ENCODE results near the gene CDC20B. TPM values are rescaled to one million over a fixed set of nuclear protein-coding genes. Genes with fewer than 3 reads are reported as not detected.

Gene CDC20B
- total RNA-seq, 3 donors from 2014 or later (not counting 1 experiment from before 2014, with no cell fraction given): not detected

DNA sequence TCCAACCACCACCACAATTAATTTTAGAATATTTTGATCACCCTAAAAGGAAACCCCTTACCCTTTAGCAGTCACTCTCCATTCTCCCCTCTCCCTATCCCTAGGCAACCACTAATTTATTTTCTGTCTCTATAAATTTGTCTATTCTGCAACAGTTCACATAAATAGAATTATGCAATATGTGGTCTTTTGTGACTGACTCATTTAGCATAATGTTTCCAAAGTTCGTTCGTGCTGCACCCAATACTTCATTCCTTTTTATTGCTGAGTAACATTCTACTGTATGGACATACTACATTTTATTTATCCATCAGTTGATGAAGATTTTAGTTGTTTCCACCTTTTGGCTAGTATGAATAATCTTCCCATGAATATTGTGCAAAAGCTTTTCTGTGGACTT is 18.2 kb upstream of the CDC20B start:
- ATAC-seq: no peak
- TF ChIP-seq, protein P1, sequence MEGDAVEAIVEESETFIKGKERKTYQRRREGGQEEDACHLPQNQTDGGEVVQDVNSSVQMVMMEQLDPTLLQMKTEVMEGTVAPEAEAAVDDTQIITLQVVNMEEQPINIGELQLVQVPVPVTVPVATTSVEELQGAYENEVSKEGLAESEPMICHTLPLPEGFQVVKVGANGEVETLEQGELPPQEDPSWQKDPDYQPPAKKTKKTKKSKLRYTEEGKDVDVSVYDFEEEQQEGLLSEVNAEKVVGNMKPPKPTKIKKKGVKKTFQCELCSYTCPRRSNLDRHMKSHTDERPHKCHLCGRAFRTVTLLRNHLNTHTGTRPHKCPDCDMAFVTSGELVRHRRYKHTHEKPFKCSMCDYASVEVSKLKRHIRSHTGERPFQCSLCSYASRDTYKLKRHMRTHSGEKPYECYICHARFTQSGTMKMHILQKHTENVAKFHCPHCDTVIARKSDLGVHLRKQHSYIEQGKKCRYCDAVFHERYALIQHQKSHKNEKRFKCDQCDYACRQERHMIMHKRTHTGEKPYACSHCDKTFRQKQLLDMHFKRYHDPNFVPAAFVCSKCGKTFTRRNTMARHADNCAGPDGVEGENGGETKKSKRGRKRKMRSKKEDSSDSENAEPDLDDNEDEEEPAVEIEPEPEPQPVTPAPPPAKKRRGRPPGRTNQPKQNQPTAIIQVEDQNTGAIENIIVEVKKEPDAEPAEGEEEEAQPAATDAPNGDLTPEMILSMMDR (IDR thresholded peaks at IDR 0.05): no peak
- Histone ChIP-seq H3K36me3 (ENCODE audit: control insufficient read depth, insufficient read depth, low read length) (no peaks in the 10 kb centered on the region), H3K4me1 (ENCODE audit: control insufficient read depth, insufficient read depth, low read length) (no peaks in the 10 kb centered on the region), H3K27me3 (ENCODE audit: control insufficient read depth, insufficient read depth, low read length) (peaks cover 35% of the 10 kb centered on the region), H3K4me3 (ENCODE audit: low read length) (no peak overlapping the region), H3K27ac (ENCODE audit: low read length) (no peak overlapping the region), H3K9me3 (ENCODE audit: control insufficient read depth, insufficient read depth, low read length) (no peaks in the 10 kb centered on the region)
- Mint-ChIP-seq H3K27me3 (ENCODE audit: low read depth in 2 of 2) (peaks cover 42 to 72% of the 10 kb centered on the region in 2 donors), H3K27ac (no peak overlapping the region), H3K4me1 (no peaks in the 10 kb centered on the region), H3K4me3 (no peak overlapping the region), H3K9me3 (no peaks in the 10 kb centered on the region), H3K36me3 (no peaks in the 10 kb centered on the region)
- WGBS (ENCODE audit: insufficient coverage): 80% methylated on average over 2 of the region's 2 CpGs
- no peak for DNase-seq
- intact Hi-C loops (cut with micrococcal nuclease): no loop called here

DNA sequence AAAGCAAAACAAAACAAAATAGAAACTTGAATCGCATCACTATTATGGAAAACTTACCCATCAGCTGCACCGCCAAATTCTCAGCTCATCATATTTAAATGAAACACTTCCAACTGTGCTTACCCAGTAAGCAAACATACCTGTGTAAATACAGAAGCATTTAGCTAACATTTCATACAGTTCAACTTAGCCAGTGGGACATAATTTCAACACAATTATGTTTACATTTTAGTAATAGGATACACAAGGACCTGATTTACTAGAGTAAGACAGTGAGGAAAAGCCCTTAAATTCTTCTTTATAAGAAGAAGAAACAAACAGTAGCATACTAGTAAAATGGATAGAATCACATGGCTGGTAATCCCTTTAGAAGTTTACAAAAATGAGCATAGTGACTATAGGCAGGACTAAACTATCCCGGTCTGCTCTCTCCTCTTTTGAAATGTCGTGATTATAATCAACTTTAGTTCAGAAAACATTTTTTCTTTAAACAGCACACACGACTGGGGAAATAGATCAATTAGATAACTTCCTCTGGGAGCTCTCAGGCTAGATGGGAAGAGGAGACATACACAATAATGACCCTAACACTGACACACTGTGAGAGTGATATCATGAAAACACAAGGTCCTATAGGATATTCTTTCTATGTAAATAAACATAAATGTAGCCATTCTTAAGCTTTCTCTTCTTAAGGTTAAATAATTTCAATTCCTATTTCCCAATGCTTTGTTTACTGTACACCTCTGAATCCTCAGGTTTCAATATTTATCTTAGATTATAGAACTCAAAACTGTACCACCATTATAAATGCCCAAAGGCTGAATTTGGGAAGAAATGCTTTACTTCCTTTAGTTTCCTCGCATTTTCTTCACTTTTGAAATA is 15.9 kb upstream of the CDC20B start:
- H3K27ac ChIP-seq (ENCODE audit: low read length): no peak overlapping the region
- Mint-ChIP-seq H3K4me1 (no peaks in the 10 kb centered on the region), H3K36me3 (no peaks in the 10 kb centered on the region), H3K27ac (no peak overlapping the region), H3K27me3 (ENCODE audit: low read depth in 2 of 2) (peaks cover 42 to 70% of the 10 kb centered on the region in 2 donors), H3K9me3 (no peaks in the 10 kb centered on the region), H3K4me3 (no peak overlapping the region)
- WGBS (ENCODE audit: insufficient coverage): 77% methylated on average over 5 of the region's 6 CpGs
- peaks cover 33% of the 10 kb centered on the region for H3K27me3 ChIP-seq (ENCODE audit: control insufficient read depth, insufficient read depth, low read length)
- no peaks in the 10 kb centered on the region for H3K36me3 ChIP-seq (ENCODE audit: control insufficient read depth, insufficient read depth, low read length)
- DNase-seq: no peak
- H3K4me3 ChIP-seq (ENCODE audit: low read length): no peak overlapping the region
- no peaks in the 10 kb centered on the region for H3K4me1 ChIP-seq (ENCODE audit: control insufficient read depth, insufficient read depth, low read length)
- intact Hi-C loops (cut with micrococcal nuclease): no loop called here
- ATAC-seq: no peak
- TF ChIP-seq, protein P1 (IDR thresholded peaks at IDR 0.05): no peak
- no peaks in the 10 kb centered on the region for H3K9me3 ChIP-seq (ENCODE audit: control insufficient read depth, insufficient read depth, low read length)

DNA sequence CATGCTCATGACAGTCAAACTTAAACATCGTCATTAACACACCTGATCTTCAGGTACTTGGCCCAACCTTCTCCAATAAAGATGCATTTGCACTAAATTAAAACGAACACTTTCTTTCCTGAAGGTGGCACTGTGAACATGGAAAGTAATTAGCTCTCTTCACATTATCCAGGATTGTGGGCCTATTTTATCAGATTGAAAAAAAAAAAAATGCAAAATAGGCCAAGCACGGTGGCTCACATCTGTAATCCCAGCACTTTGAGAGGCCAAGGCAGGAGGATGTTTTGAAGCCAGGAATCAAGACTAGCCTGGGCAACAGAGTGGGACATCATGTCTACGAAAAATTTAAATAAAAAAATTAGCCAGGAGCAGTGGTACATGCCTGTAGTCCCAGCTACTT is 14.4 kb upstream of the CDC20B start:
- Histone ChIP-seq H3K4me1 (ENCODE audit: control insufficient read depth, insufficient read depth, low read length) (no peaks in the 10 kb centered on the region), H3K4me3 (ENCODE audit: low read length) (no peak overlapping the region), H3K27ac (ENCODE audit: low read length) (no peak overlapping the region), H3K9me3 (ENCODE audit: control insufficient read depth, insufficient read depth, low read length) (peaks cover 2% of the 10 kb centered on the region), H3K36me3 (ENCODE audit: control insufficient read depth, insufficient read depth, low read length) (no peaks in the 10 kb centered on the region), H3K27me3 (ENCODE audit: control insufficient read depth, insufficient read depth, low read length) (peaks cover 26% of the 10 kb centered on the region)
- intact Hi-C loops (cut with micrococcal nuclease): no loop called here
- Mint-ChIP-seq H3K36me3 (no peaks in the 10 kb centered on the region), H3K27me3 (ENCODE audit: low read depth in 2 of 2) (peaks cover 39 to 67% of the 10 kb centered on the region in 2 donors), H3K4me3 (no peak overlapping the region), H3K27ac (no peak overlapping the region), H3K4me1 (no peaks in the 10 kb centered on the region), H3K9me3 (no peaks in the 10 kb centered on the region)
- 43% methylated on average over 4 of the region's 4 CpGs for WGBS (ENCODE audit: insufficient coverage)
- DNase-seq (no peak), ATAC-seq (no peak)
- TF ChIP-seq, protein P1 (IDR thresholded peaks at IDR 0.05): no peak

Data from natural killer cell (primary cell).